ENCODE measurements around the gene ELFN1.
"Not testable (repeated sequence)": the region's sequence is repeated elsewhere in the genome, so short reads cannot be mapped to it uniquely, and the experiment has no call there.

Gene ELFN1

DNA sequence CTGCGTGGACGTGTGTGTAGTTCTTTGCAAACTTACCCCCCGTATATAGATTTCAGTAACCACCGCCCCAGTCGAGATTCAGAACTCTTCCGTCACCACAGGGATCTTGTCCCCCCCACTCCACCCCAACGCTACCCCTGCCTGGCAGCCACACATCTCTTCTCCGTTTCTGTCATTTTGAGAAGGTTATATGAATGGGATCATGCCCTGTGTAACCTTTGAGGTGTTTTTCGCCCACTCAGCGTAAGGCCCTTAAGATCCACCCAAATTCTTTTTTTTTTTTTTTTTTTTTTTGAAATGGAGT lies 83.4 kb downstream of the ELFN1 start:
- DNase-seq (ENCODE audit: low read depth in 2 of 3, low spot score in 1 of 3): no peak

DNA sequence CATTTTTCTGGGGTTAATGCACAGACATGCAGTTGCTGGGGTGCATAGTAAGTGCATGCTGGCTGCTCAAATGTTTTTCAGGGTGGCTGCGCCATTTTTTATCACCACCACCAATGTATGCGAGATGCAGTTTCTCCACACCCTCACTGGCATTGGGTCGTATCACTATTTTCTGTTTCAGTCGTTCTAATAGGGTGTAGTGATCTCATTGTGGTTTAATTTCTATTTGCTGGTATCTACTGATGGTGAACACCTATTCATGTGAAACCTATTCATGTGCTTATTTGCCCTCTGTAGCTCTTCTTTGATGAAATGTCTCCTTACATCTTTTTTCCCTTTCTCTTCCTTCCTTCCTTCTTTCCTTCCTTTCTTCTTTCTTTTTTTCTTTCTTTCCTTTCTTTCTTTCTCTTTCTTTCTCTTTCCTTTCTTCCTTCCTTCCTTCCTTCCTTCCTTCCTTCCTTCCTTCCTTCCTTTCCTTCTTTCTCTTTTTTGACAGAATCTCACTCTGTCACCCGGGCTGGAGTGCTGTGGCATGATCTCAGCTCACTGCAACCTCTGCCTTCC lies 84.3 kb downstream of the ELFN1 start:
- no peak for DNase-seq (ENCODE audit: low read depth in 2 of 3, low spot score in 1 of 3)

DNA sequence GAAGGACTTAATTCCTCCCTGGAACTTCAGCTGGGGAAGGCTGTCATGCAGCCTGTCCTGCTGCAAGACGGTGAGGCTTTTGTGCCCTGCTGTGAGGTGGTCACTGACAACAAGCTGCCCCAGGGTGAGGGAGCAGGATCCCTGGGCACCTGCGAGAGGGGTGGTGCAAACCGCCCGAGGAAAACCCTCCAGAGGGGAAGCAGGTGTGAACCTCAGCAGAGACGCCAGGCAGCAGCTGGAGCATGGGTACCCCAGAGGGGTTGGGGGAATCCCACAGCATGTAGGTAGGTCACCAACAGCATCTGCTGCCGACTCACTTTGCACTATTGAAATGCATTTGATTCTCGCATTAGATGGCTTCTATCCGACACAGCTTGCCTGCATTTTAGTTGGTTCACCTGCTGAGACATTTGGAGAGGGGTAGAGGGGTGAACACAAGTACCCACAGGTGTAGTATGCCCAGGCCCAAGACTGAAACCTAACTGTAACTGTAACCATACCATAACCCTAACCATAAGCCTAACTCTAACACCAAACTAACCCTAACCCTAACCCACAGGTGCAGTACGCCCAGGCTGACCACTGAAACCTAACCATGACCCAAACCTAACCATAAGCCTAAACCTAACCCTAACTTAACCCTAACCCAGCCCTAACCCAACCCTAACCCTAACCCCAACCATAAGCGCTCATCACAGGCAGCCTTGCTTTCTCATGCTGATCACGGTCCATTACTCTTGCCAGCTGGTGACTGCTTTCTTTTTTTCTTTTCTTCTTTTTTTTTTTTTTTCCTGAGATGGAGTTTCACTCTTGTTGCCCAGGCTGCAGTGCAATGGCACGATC lies 85.9 kb downstream of the ELFN1 start:
- no peak for DNase-seq (ENCODE audit: low read depth in 2 of 3, low spot score in 1 of 3)

DNA sequence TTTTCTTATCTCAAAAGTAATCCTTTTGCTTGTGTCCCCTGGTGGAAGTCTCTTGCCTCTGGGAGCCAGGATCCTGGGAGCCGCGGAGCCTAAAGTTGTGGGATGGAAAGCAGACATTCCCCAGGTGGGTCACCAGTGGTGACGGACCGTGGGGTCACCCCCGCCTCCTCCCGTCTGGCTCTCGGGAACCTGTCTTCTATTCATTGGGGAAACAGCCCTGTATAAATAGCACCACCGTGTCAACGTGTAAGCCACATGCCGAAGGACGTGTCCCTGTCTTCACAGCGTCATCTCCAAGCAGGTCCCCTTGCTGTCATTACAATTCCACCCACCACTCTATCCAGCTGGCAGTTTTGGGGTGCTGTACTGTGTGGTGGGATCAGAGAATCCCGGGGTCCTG lies 87.5 kb downstream of the ELFN1 start:
- DNase-seq (ENCODE audit: low read depth in 2 of 3, low spot score in 1 of 3): no peak

DNA sequence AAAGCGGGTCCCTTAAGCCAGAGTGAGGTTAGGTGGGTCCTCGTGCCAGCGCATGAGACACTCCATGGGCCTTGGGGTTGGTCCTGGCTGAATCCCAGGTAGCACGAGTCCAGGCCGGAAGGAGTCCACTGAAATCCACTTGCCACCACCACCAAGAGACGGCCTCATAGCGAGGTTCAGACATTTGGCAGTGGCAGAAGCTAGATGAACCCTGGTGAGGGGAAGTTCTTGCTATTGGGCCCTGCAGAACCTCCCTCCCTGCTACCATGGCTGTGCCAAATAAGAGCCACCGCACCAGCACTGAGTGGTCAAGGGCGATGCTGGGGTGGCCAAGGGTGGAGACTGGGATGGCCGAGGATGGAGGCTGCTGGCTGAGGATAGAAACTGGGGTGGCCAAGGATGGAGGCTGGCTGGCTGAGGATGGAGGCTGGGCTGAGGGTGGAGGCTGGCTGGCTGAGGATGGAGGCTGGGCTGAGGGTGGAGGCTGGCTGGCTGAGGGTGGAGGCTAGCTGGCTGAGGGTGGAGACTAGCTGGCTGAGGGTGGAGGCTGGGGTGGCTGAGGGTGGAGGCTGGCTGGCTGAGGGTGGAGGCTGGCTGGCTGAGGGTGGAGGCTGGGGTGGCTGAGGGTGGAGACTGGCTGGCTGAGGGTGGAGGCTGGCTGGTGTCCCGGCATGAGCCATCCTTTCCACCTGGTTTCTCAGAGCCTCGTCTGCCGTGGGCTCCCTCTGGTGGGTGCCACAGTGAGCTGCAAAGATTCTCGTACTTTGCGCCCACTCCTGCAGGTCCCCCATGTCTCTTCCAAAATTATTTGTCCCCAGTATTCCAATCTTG lies 88.2 kb downstream of the ELFN1 start:
- peak in 2 of 3 donors; percentile 9 to 19 for DNase-seq (ENCODE audit: low read depth in 2 of 3, low spot score in 1 of 3)

DNA sequence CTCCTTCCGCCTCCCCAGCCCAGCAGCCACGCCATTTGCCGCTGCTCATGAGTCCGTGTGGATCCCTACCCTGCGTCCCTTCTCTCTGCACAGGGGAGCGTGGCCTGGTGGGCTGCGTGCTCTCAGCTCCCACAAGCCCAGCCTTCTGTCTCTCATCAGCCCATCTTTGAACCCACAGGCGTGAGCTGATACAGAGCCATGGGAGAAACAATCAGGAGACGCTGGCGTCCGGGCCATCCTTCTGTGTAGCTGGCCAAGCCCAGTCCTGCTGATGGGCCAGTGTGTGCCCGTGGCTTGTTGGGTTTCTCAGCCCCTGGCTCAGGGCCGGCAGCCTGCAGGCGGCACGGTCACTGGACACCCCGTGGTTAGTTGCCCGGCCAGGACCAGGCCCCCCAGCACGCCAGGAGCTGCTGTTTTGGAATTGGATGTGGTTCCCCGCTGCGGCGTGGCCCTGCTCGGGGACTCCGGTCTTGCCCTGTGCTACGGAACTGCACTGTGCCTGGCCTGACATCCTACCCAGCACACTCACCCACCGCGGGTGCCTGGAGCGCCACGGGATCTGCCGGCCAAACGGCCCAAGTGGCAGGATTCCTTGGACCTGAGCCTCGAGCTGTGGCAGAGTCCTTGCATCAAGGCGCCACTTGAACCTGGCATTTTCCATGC lies 88.9 kb downstream of the ELFN1 start:
- DNase-seq (ENCODE audit: low read depth in 2 of 3, low spot score in 1 of 3): no peak

DNA sequence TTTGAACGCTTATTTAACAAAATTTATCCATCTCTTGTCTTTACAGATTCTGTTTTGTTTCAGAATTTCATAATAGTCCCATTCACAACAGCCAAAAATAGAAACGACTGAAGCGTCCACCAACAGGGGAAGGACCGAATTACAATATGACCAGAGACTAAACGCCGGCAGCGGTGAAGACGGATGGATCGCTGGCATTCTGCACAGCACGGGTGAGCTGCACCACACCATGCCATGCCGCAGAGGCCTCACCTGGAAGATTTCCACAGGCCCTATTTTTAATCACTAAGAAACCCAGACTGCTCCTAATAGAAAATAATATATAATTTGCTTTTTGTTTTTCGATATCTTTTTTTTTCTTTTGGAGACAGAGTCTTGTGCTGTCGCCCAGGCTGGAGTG lies 91.0 kb downstream of the ELFN1 start:
- no peak for DNase-seq (ENCODE audit: low read depth in 2 of 3, low spot score in 1 of 3)

GRCh38 chr7:1761774-1762173 lies 91.7 kb downstream of the ELFN1 start:
- no peak for DNase-seq (ENCODE audit: low read depth in 2 of 3, low spot score in 1 of 3)

DNA sequence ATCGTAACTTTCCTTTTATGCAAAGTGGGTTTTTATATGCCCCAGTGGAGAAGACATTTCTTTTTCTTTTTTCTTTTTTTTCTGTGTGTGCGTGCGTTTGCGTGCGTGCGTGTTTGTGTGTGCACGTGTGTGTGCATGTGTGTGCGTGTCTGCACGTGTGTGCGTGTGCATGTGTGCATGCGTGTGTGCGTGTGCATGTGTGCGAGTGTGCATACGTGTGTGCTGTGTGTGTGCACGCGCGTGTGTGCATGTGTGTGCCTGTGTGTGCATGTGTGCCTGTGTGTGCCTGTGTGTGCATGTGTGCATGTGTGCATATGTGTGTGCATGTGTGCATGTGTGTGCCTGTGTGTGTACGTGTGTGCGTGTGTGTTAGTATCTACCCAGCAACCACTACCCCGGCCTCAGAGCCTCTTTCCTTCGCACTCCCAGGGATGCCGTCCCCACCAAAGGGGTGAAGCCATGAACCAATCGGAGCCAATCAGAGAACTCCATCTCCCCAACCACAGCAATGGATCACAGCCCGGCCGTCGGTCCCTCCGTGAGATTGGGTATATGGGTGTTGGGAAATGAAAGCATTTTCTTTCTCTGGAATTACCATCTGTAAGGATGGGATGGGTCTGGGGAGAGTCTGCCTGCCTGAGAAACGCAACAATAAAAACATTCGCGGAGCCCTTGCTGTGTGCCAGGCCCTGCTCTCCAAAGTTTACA lies 92.3 kb downstream of the ELFN1 start:
- no peak for DNase-seq (ENCODE audit: low read depth in 2 of 3, low spot score in 1 of 3)

DNA sequence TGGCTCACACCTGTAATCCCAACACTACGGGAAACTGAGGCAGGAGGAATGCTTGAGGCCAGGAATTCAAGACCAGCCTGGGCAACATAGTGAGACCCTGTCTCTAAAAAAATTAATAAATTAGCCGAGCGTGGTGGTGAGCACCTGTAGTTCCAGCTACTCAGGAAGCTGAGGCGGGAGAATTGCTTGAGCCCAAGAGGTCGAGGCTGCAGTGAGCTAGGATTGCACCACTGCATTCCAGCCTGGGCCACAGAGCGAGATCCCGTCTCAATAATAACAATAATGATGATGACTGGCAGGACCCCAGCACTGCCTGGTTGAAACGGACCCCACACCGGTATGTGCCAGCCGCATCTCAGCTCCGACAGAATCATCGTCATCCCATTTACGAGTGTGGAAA lies 93.0 kb downstream of the ELFN1 start:
- no peak for DNase-seq (ENCODE audit: low read depth in 2 of 3, low spot score in 1 of 3)

DNA sequence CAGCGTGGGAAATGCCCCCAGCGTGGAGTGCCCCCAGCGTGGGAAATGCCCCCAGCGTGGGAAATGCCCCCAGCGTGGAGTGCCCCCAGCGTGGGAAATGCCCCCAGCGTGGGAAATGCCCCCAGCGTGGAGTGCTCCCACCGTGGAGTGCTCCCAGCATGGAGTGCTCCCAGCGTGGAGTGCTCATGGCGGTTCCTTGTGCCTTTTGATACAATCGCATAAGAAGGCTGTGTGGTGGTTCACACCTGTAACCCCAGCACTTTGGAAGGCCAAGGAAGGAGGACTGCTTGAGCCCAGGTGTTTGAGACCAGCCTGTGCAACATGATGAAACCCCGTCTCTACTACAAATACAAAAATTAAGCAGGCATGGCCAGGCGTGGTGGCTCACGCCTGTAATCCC lies 93.8 kb downstream of the ELFN1 start:
- not testable (repeated sequence) for DNase-seq (ENCODE audit: low read depth in 2 of 3, low spot score in 1 of 3)

- no peak for DNase-seq (ENCODE audit: low read depth in 2 of 3, low spot score in 1 of 3)
These were observed 95.3 kb downstream of the ELFN1 start for GRCh38 chr7:1765336-1765735.

- DNase-seq (ENCODE audit: low read depth in 2 of 3, low spot score in 1 of 3): no peak
These were observed 97.4 kb downstream of the ELFN1 start for GRCh38 chr7:1767524-1767923.

- DNase-seq (ENCODE audit: low read depth in 2 of 3, low spot score in 1 of 3): no peak
These were observed 98.8 kb downstream of the ELFN1 start for GRCh38 chr7:1768832-1769231.

- no peak for DNase-seq (ENCODE audit: low read depth in 2 of 3, low spot score in 1 of 3)
These were observed 99.5 kb downstream of the ELFN1 start for GRCh38 chr7:1769286-1770200.

DNA sequence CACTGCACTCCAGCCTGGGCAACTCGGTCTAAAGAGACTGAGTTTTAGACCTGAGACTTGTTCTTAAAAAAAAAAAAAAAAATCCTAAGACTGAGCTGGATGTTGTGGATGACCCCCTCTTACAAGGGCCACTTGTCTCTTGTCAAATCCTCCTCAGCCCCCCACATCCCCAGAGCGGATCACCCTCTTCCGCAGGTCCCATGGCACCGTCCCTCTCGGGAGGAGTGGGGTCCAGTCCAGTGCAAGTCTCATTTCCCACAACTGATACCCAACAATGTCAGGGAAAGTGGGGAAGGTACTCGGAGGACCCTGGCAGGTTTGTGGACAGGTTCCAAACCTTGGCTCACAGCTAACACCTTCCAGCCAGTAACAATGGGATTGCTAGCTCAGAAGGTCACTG lies 100.3 kb downstream of the ELFN1 start:
- DNase-seq (ENCODE audit: low read depth in 2 of 3, low spot score in 1 of 3): no peak

DNA sequence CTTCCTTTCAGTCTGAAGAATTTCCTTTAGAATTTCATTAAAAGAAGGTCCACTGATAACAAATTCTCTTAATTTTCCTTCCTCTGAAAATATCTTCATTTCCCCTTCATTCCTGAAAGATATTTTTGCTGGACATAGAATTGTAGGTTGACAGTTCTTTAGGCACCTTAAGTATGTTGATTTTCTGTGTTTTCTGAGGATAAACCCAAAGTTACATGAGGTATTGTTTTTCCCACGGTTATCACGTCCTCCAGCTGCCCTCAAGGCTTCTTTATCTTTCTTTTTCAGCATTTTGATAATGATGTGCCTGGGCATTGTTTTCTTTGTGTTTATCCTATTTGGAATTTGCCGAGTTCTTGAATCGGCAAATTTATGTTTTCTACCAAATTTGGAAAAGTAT lies 105.3 kb downstream of the ELFN1 start:
- no peak for DNase-seq (ENCODE audit: low read depth in 2 of 3, low spot score in 1 of 3)

DNA sequence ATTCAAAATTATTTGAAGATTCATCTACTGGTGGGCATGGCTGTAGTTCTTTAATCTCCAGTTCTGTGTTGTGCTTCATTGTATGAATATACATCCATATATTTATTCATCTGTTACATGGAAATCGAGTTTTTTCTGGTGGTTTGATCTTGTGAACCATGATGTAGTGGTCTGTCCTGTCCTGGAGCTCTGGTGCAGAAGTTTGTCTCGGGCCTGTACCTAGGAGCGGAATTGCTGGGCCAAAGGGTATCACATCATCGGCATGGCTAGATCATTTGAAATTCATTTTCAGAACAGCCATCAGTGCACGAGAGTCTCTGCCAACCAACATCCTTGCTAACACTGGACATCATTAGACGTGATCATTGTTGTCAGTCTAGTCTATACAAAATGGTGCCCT lies 107.0 kb downstream of the ELFN1 start:
- DNase-seq (ENCODE audit: low read depth in 2 of 3, low spot score in 1 of 3): no peak

GRCh38 chr7:1779445-1779844 lies 109.4 kb downstream of the ELFN1 start:
- no peak for DNase-seq (ENCODE audit: low read depth in 2 of 3, low spot score in 1 of 3)

- no peak for DNase-seq (ENCODE audit: low read depth in 2 of 3, low spot score in 1 of 3)
These were observed 111.3 kb downstream of the ELFN1 start for GRCh38 chr7:1781369-1781768.
